Measurements from ENCODE around the gene CHST8. TPM values are rescaled to one million over a fixed set of nuclear protein-coding genes. Genes with fewer than 3 reads are reported as not detected.

The CHST8 gene
- total RNA-seq, 1 donor from 2014 or later = not detected

GRCh38 chr19:33582914-33583313, 38.8 kb upstream of the CHST8 start:
- no peak for DNase-seq (ENCODE audit: low read depth)
- TF ChIP-seq, protein P1, sequence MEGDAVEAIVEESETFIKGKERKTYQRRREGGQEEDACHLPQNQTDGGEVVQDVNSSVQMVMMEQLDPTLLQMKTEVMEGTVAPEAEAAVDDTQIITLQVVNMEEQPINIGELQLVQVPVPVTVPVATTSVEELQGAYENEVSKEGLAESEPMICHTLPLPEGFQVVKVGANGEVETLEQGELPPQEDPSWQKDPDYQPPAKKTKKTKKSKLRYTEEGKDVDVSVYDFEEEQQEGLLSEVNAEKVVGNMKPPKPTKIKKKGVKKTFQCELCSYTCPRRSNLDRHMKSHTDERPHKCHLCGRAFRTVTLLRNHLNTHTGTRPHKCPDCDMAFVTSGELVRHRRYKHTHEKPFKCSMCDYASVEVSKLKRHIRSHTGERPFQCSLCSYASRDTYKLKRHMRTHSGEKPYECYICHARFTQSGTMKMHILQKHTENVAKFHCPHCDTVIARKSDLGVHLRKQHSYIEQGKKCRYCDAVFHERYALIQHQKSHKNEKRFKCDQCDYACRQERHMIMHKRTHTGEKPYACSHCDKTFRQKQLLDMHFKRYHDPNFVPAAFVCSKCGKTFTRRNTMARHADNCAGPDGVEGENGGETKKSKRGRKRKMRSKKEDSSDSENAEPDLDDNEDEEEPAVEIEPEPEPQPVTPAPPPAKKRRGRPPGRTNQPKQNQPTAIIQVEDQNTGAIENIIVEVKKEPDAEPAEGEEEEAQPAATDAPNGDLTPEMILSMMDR (conservative IDR thresholded peaks at IDR 0.05; ENCODE audit: low read depth, low read length) = no peak
- H3K4me3 ChIP-seq (ENCODE audit: low read depth, low read length) = no peak overlapping the region

- TF ChIP-seq, protein P1 (conservative IDR thresholded peaks at IDR 0.05; ENCODE audit: low read depth, low read length) = no peak
- no peak overlapping the region for H3K4me3 ChIP-seq (ENCODE audit: low read depth, low read length)
- DNase-seq (ENCODE audit: low read depth) = no peak
Measured at GRCh38 chr19:33587150-33587549, 34.6 kb upstream of the CHST8 start.

DNA sequence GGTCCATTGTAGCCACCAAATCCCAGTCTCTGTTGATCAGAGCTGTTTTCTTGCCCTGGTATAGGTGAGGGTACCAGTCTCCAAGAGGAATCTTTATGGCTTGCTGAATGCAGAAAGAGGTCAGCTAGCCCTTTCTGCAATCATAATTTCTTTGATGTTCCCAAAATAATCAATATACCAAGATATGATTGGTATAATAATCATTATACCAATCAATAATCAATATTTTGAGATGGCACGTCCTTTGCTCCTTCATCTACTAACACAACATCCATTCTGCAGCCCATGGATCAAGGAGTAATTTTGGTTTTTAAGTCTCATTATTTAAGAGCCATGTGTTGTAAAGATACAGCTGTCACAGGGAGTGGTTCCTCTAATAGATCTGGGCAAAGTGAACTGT, 31.5 kb upstream of the CHST8 start:
- TF ChIP-seq, protein P1 (conservative IDR thresholded peaks at IDR 0.05; ENCODE audit: low read depth, low read length) = no peak
- H3K4me3 ChIP-seq (ENCODE audit: low read depth, low read length) = no peak overlapping the region

GRCh38 chr19:33595783-33596182, 26.0 kb upstream of the CHST8 start:
- no peak overlapping the region for H3K4me3 ChIP-seq (ENCODE audit: low read depth, low read length)
- TF ChIP-seq, protein P1 (conservative IDR thresholded peaks at IDR 0.05; ENCODE audit: low read depth, low read length) = no peak
- no peak for DNase-seq (ENCODE audit: low read depth)

More for the DNA sequence above, 31.5 kb upstream of the CHST8 start:
- no peak for DNase-seq (ENCODE audit: low read depth)

GRCh38 chr19:33601583-33601982, 20.2 kb upstream of the CHST8 start:
- DNase-seq (ENCODE audit: low read depth) = no peak
- TF ChIP-seq, protein P1 (conservative IDR thresholded peaks at IDR 0.05; ENCODE audit: low read depth, low read length) = no peak
- H3K4me3 ChIP-seq (ENCODE audit: low read depth, low read length) = no peak overlapping the region

GRCh38 chr19:33602576-33603204, 19.1 kb upstream of the CHST8 start:
- no peak overlapping the region for H3K4me3 ChIP-seq (ENCODE audit: low read depth, low read length)
- TF ChIP-seq, protein P1 (conservative IDR thresholded peaks at IDR 0.05; ENCODE audit: low read depth, low read length) = no peak
- DNase-seq (ENCODE audit: low read depth) = no peak

DNA sequence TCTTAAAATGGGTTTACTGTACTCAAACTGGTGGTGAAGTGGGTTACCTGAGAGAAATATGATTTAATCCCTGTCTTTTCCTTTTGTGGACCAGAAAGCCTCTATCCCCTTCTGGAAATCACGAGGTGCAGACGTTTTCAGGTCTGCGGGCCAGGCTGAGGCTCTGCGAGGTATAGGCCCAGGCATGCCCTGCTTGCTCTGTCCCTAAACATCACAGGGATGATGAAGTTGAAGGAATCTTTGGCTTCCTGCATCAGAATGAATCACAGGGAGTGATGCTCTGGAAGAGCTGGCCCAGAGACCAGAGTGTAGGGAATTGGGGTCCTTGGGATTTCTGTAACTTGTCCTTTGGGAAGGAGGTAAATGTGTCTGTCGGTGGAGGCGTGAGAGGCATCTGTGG, 18.4 kb upstream of the CHST8 start:
- no peak overlapping the region for H3K4me3 ChIP-seq (ENCODE audit: low read depth, low read length)
- DNase-seq (ENCODE audit: low read depth) = no peak
- TF ChIP-seq, protein P1 (conservative IDR thresholded peaks at IDR 0.05; ENCODE audit: low read depth, low read length) = no peak

Measured in epithelial cell of proximal tubule (primary cell).